ENCODE results near the gene KANK3. TPM values are rescaled to one million over a fixed set of nuclear protein-coding genes. Genes with fewer than 3 reads are reported as not detected.

Gene KANK3
- total RNA-seq, 2 donors from 2014 or later, result 12.8 to 18.4 TPM

- DNase-seq (ENCODE audit: low spot score), result no peak
- H3K27ac ChIP-seq, result peak overlapping the region; percentile 6 to 11
- H3K36me3 ChIP-seq, result no peaks in the 10 kb centered on the region
- peaks cover 9 to 10% of the 10 kb centered on the region in 2 donors for H3K27me3 ChIP-seq
- H3K4me1 ChIP-seq, result peaks cover 0 to 26% of the 10 kb centered on the region in 2 donors
- TF ChIP-seq CTCF (IDR thresholded peaks at IDR 0.05), result no peak
- H3K9me3 ChIP-seq, result no peaks in the 10 kb centered on the region
- peak overlapping the region in 1 of 2 donors; percentile 17 for H3K4me3 ChIP-seq
These were observed 9.9 kb downstream of the KANK3 start for GRCh38 chr19:8332976-8333766.

- no peak for TF ChIP-seq CTCF (IDR thresholded peaks at IDR 0.05)
- no peak overlapping the region for H3K4me3 ChIP-seq
- H3K9me3 ChIP-seq, result no peaks in the 10 kb centered on the region
- H3K27ac ChIP-seq, result no peak overlapping the region
- H3K36me3 ChIP-seq, result no peaks in the 10 kb centered on the region
- H3K27me3 ChIP-seq, result peaks cover 9 to 10% of the 10 kb centered on the region in 2 donors
- no peak for DNase-seq (ENCODE audit: low spot score)
- H3K4me1 ChIP-seq, result peaks cover 0 to 26% of the 10 kb centered on the region in 2 donors
These were observed 11.7 kb downstream of the KANK3 start for GRCh38 chr19:8331263-8331845.

GRCh38 chr19:8329996-8330395 lies 13.1 kb downstream of the KANK3 start:
- Histone ChIP-seq H3K27ac (no peak overlapping the region), H3K4me3 (no peak overlapping the region), H3K27me3 (peaks cover 9 to 10% of the 10 kb centered on the region in 2 donors), H3K9me3 (no peaks in the 10 kb centered on the region), H3K4me1 (peaks cover 0 to 21% of the 10 kb centered on the region in 2 donors), H3K36me3 (no peaks in the 10 kb centered on the region)
- no peak for DNase-seq (ENCODE audit: low spot score)
- no peak for TF ChIP-seq CTCF (IDR thresholded peaks at IDR 0.05)

GRCh38 chr19:8325454-8325853 lies 17.6 kb downstream of the KANK3 start:
- DNase-seq (ENCODE audit: low spot score), result no peak
- H3K27ac ChIP-seq, result no peak overlapping the region
- TF ChIP-seq CTCF (IDR thresholded peaks at IDR 0.05), result no peak

GRCh38 chr19:8324186-8325050 lies 18.6 kb downstream of the KANK3 start:
- no peak overlapping the region for H3K4me3 ChIP-seq
- TF ChIP-seq CTCF (IDR thresholded peaks at IDR 0.05), result no peak
- H3K9me3 ChIP-seq, result no peaks in the 10 kb centered on the region
- DNase-seq (ENCODE audit: low spot score), result no peak
- H3K27me3 ChIP-seq, result no peaks in the 10 kb centered on the region
- no peak overlapping the region for H3K27ac ChIP-seq
- peaks cover 16% of the 10 kb centered on the region for H3K36me3 ChIP-seq
- peaks cover 0 to 42% of the 10 kb centered on the region in 2 donors for H3K4me1 ChIP-seq

More at GRCh38 chr19:8325454-8325853, 17.6 kb downstream of the KANK3 start:
- peaks cover 0 to 33% of the 10 kb centered on the region in 2 donors for H3K4me1 ChIP-seq
- H3K4me3 ChIP-seq, result no peak overlapping the region
- H3K27me3 ChIP-seq, result no peaks in the 10 kb centered on the region
- peaks cover 16% of the 10 kb centered on the region for H3K36me3 ChIP-seq
- H3K9me3 ChIP-seq, result no peaks in the 10 kb centered on the region
